GM23338 (cell line): ENCODE results near the gene BICRAL. TPM values are rescaled to one million over a fixed set of nuclear protein-coding genes. Genes with fewer than 3 reads are reported as not detected.

Experiments
- ATAC-seq: fragments of 200-7000 bp; cut with Tn5 transposase; 3 replicates; pipeline ENCODE4 v1.9.1; 2020
- DNase-seq: peaks from one replicate; pipeline ENCODE4 v3.0.0-alpha.2; 2015; ENCODE audit warnings: low spot score
- H2AFZ ChIP-seq: fragments of 200-600 bp; sonication (generic); 2 replicates; pipeline ENCODE4 v1.8.0; 2016; ENCODE audit warnings: antibody characterized with exemption, mild to moderate bottlenecking, moderate library complexity
- H3F3A ChIP-seq: fragments of 200-600 bp; sonication (generic); replicated peaks from 2 replicates; pipeline ENCODE4 v1.8.0; 2017; ENCODE audit warnings: antibody characterized with exemption, mixed run types, low read depth
- H3K27ac ChIP-seq: fragments of 200-600 bp; sonication (generic); 2 replicates; pipeline ENCODE4 v1.6.1; 2016; ENCODE audit warnings: low read depth
- H3K27me3 ChIP-seq: fragments of 200-600 bp; sonication (generic); 2 replicates; pipeline ENCODE4 v1.8.0; 2016; ENCODE audit warnings: mild to moderate bottlenecking, mixed run types, moderate library complexity; ENCODE audit not compliant: insufficient read depth
- H3K36me3 ChIP-seq: fragments of 200-600 bp; sonication (generic); 2 replicates; pipeline ENCODE4 v1.8.0; 2016; ENCODE audit warnings: mild to moderate bottlenecking; ENCODE audit not compliant: insufficient read depth
- H3K4me1 ChIP-seq: fragments of 200-600 bp; sonication (generic); 2 replicates; pipeline ENCODE4 v1.8.0; 2016; ENCODE audit warnings: mild to moderate bottlenecking, moderate library complexity; ENCODE audit not compliant: insufficient read depth
- H3K4me2 ChIP-seq: fragments of 200-600 bp; sonication (generic); 2 replicates; pipeline ENCODE4 v1.7.1; 2017; ENCODE audit warnings: mixed run types
- H3K4me3 ChIP-seq: fragments of 200-600 bp; sonication (generic); 2 replicates; pipeline ENCODE4 v1.6.1; 2016; ENCODE audit warnings: mixed run types
- H3K79me2 ChIP-seq: fragments of 200-600 bp; sonication (generic); replicated peaks from 2 replicates; pipeline ENCODE4 v1.8.0; 2017; ENCODE audit warnings: mild to moderate bottlenecking; ENCODE audit not compliant: insufficient read depth
- H3K9me2 ChIP-seq: fragments of 200-600 bp; sonication (generic); 2 replicates; pipeline ENCODE4 v1.8.0; 2017; ENCODE audit not compliant: insufficient read depth
- H4K20me1 ChIP-seq: fragments of 200-600 bp; sonication (generic); replicated peaks from 2 replicates; pipeline ENCODE4 v1.8.0; 2017; ENCODE audit warnings: mild to moderate bottlenecking; ENCODE audit not compliant: insufficient read depth
- H3K27ac Mint-ChIP-seq: 2 replicates; pipeline ENCODE4 v1.8.0; 2020; ENCODE audit warnings: inconsistent platforms, mild to moderate bottlenecking, moderate library complexity, mixed read lengths
- H3K27me3 Mint-ChIP-seq: 3 replicates; pipeline ENCODE4 v1.8.0; 2022; ENCODE audit warnings: low read depth, mild to moderate bottlenecking, moderate library complexity, mixed read lengths, inconsistent platforms; ENCODE audit not compliant: insufficient read depth, poor library complexity
- H3K36me3 Mint-ChIP-seq: 3 replicates; pipeline ENCODE4 v1.8.0; 2021; ENCODE audit warnings: low read depth, mild to moderate bottlenecking, inconsistent platforms, moderate library complexity, mixed read lengths
- H3K4me1 Mint-ChIP-seq: 3 replicates; pipeline ENCODE4 v1.8.0; 2020; ENCODE audit warnings: mild to moderate bottlenecking, inconsistent platforms, mixed read lengths
- H3K4me3 Mint-ChIP-seq: 3 replicates; pipeline ENCODE4 v1.8.0; 2021; ENCODE audit warnings: moderate library complexity, mild to moderate bottlenecking, inconsistent platforms, mixed read lengths
- H3K9me3 Mint-ChIP-seq: 3 replicates; pipeline ENCODE4 v1.8.0; 2020; ENCODE audit warnings: moderate library complexity, mild to moderate bottlenecking, inconsistent platforms, mixed read lengths
- CREB1 ChIP-seq: fragments of 250-450 bp; sonication (Bioruptor Pico); IDR thresholded peaks from 2 replicates; pipeline ENCODE4 v1.5.0; 2020; ENCODE audit warnings: low read depth, mild to moderate bottlenecking, moderate library complexity
- ETS1 ChIP-seq: IDR thresholded peaks from 2 replicates; pipeline ENCODE4 v1.6.1; 2016; ENCODE audit warnings: antibody characterized with exemption
- EZH2 ChIP-seq: fragments of 200-600 bp; sonication (generic); IDR thresholded peaks from one replicate; pipeline ENCODE4 v1.8.0; 2017; ENCODE audit warnings: antibody characterized with exemption, mild to moderate bottlenecking, low read depth; ENCODE audit not compliant: unreplicated experiment
- EZH2phosphoT487 ChIP-seq: fragments of 200-600 bp; sonication (generic); IDR thresholded peaks from one replicate; pipeline ENCODE4 v1.8.1; 2018; ENCODE audit warnings: antibody characterized with exemption; ENCODE audit not compliant: unreplicated experiment
- JUNB ChIP-seq: IDR thresholded peaks from one replicate; pipeline ENCODE4 v1.6.1; 2016; ENCODE audit warnings: antibody characterized with exemption; ENCODE audit not compliant: unreplicated experiment
- NANOG ChIP-seq: IDR thresholded peaks from 2 replicates; pipeline ENCODE4 v1.6.1; 2016; ENCODE audit warnings: antibody characterized with exemption, borderline replicate concordance
- POLR2AphosphoS5 ChIP-seq: IDR thresholded peaks from 2 replicates; pipeline ENCODE4 v1.6.1; 2016; ENCODE audit warnings: antibody characterized with exemption, low read depth
- STAT1 ChIP-seq: IDR thresholded peaks from one replicate; pipeline ENCODE4 v1.6.1; 2016; ENCODE audit warnings: antibody characterized with exemption; ENCODE audit not compliant: unreplicated experiment
- ZNF114 ChIP-seq: fragments of 250-450 bp; sonication (Bioruptor Pico); IDR thresholded peaks from 2 replicates; pipeline ENCODE4 v1.5.0; 2020; ENCODE audit warnings: mild to moderate bottlenecking, moderate library complexity
- polyA plus RNA-seq: library from polyadenylated mRNA; unstranded; fragments of >200 nt; fragmentation: Nextera tagmentation; extraction: Ambion mirVana; gene quantifications from 2 replicates; pipeline ENCODE4 v1.2.1, GENCODE V29; 2016
- total RNA-seq: library from RNA; depleted of rRNA; stranded (reverse); fragments of >200 nt; shearing (Covaris generic); gene quantifications from 2 replicates; pipeline ENCODE4 v1.2.3, GENCODE V29; 2014
- TF ChIP-seq, protein P1 (sequence below), 2 experiments: fragments of 200-600 bp in 1 of 2; sonication (generic) in 1 of 2; conservative IDR thresholded peaks; 2 replicates each; pipeline versions ENCODE4 v1.5.1 to v1.6.1; 2016 to 2017; ENCODE audit warnings: antibody characterized with exemption in 2 of 2, low read depth in 2 of 2, mild to moderate bottlenecking in 2 of 2, moderate library complexity in 1 of 2
- TF ChIP-seq, protein P2 (sequence below): IDR thresholded peaks from one replicate; pipeline ENCODE4 v1.6.1; 2018; ENCODE audit warnings: antibody characterized with exemption; ENCODE audit not compliant: unreplicated experiment
- TF ChIP-seq, protein P3 (sequence below): fragments of 250-450 bp; sonication (Bioruptor Pico); IDR thresholded peaks from 2 replicates; pipeline ENCODE4 v1.5.0; 2020; ENCODE audit warnings: mild to moderate bottlenecking, moderate library complexity

BICRAL gene
- total and polyA plus RNA-seq, 2 experiments from 2014 or later, result 3.4 to 11.7 TPM

DNA sequence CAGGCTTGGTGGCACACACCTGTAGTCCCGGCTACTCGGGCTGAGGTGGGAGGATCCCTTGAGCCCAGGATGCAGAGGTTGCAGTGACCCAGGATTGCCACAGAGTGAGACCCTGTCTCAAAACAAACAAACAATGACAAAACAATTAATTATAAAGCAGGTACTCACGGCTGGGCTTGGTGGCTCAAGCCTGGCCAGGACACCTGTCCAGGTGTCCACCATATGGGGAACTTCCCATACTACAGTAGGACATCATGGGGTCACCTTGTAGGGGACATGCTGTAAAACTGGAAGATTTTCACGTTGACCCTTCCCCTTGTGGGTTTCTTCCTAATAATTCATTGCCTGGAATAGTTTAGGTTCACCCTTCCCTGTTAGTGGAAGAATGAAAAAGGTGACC, 66.8 kb downstream of the BICRAL start (continued):
- TF ChIP-seq, protein P1, sequence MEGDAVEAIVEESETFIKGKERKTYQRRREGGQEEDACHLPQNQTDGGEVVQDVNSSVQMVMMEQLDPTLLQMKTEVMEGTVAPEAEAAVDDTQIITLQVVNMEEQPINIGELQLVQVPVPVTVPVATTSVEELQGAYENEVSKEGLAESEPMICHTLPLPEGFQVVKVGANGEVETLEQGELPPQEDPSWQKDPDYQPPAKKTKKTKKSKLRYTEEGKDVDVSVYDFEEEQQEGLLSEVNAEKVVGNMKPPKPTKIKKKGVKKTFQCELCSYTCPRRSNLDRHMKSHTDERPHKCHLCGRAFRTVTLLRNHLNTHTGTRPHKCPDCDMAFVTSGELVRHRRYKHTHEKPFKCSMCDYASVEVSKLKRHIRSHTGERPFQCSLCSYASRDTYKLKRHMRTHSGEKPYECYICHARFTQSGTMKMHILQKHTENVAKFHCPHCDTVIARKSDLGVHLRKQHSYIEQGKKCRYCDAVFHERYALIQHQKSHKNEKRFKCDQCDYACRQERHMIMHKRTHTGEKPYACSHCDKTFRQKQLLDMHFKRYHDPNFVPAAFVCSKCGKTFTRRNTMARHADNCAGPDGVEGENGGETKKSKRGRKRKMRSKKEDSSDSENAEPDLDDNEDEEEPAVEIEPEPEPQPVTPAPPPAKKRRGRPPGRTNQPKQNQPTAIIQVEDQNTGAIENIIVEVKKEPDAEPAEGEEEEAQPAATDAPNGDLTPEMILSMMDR (conservative IDR thresholded peaks at IDR 0.05; ENCODE audit: low read depth in 2 of 2), result no peak
- TF ChIP-seq POLR2AphosphoS5 (no peak), ZNF114 (CRISPR knock-in tag) (no peak), ETS1 (no peak), EZH2phosphoT487 (no peak), NANOG (no peak), JUNB (no peak), EZH2 (no peak), CREB1 (CRISPR knock-in tag) (no peak), STAT1 (no peak)
- TF ChIP-seq, protein P2, sequence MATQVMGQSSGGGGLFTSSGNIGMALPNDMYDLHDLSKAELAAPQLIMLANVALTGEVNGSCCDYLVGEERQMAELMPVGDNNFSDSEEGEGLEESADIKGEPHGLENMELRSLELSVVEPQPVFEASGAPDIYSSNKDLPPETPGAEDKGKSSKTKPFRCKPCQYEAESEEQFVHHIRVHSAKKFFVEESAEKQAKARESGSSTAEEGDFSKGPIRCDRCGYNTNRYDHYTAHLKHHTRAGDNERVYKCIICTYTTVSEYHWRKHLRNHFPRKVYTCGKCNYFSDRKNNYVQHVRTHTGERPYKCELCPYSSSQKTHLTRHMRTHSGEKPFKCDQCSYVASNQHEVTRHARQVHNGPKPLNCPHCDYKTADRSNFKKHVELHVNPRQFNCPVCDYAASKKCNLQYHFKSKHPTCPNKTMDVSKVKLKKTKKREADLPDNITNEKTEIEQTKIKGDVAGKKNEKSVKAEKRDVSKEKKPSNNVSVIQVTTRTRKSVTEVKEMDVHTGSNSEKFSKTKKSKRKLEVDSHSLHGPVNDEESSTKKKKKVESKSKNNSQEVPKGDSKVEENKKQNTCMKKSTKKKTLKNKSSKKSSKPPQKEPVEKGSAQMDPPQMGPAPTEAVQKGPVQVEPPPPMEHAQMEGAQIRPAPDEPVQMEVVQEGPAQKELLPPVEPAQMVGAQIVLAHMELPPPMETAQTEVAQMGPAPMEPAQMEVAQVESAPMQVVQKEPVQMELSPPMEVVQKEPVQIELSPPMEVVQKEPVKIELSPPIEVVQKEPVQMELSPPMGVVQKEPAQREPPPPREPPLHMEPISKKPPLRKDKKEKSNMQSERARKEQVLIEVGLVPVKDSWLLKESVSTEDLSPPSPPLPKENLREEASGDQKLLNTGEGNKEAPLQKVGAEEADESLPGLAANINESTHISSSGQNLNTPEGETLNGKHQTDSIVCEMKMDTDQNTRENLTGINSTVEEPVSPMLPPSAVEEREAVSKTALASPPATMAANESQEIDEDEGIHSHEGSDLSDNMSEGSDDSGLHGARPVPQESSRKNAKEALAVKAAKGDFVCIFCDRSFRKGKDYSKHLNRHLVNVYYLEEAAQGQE, result no peak

- H3K4me2 ChIP-seq, result no peak overlapping the region
- ATAC-seq (no peak), DNase-seq (no peak)
- H3K36me3 Mint-ChIP-seq, result peaks cover 12% of the 10 kb centered on the region; the same call in 1 of the 3 replicates
- H3K9me2 ChIP-seq, result no peaks in the 10 kb centered on the region
- no peak overlapping the region for H3K4me3 ChIP-seq
- no peaks in the 10 kb centered on the region for H3K4me1 ChIP-seq
- no peak overlapping the region; the same call in 1 of the 2 replicates for H3K27ac ChIP-seq
- no peaks in the 10 kb centered on the region for H3K79me2 ChIP-seq
- H2AFZ ChIP-seq, result no peak overlapping the region
- no peaks in the 10 kb centered on the region for H3K27me3 Mint-ChIP-seq
- no peaks in the 10 kb centered on the region for H3K27me3 ChIP-seq
- no peak overlapping the region for H3K4me3 Mint-ChIP-seq
- no peaks in the 10 kb centered on the region for H3K9me3 Mint-ChIP-seq
- H3F3A ChIP-seq, result no peaks in the 10 kb centered on the region
- no peak overlapping the region for H3K27ac Mint-ChIP-seq
- peaks cover 12% of the 10 kb centered on the region for H3K36me3 ChIP-seq
- no peaks in the 10 kb centered on the region for H3K4me1 Mint-ChIP-seq
- H4K20me1 ChIP-seq, result peaks cover 3% of the 10 kb centered on the region; the same call in 1 of the 2 replicates
- TF ChIP-seq, protein P3, sequence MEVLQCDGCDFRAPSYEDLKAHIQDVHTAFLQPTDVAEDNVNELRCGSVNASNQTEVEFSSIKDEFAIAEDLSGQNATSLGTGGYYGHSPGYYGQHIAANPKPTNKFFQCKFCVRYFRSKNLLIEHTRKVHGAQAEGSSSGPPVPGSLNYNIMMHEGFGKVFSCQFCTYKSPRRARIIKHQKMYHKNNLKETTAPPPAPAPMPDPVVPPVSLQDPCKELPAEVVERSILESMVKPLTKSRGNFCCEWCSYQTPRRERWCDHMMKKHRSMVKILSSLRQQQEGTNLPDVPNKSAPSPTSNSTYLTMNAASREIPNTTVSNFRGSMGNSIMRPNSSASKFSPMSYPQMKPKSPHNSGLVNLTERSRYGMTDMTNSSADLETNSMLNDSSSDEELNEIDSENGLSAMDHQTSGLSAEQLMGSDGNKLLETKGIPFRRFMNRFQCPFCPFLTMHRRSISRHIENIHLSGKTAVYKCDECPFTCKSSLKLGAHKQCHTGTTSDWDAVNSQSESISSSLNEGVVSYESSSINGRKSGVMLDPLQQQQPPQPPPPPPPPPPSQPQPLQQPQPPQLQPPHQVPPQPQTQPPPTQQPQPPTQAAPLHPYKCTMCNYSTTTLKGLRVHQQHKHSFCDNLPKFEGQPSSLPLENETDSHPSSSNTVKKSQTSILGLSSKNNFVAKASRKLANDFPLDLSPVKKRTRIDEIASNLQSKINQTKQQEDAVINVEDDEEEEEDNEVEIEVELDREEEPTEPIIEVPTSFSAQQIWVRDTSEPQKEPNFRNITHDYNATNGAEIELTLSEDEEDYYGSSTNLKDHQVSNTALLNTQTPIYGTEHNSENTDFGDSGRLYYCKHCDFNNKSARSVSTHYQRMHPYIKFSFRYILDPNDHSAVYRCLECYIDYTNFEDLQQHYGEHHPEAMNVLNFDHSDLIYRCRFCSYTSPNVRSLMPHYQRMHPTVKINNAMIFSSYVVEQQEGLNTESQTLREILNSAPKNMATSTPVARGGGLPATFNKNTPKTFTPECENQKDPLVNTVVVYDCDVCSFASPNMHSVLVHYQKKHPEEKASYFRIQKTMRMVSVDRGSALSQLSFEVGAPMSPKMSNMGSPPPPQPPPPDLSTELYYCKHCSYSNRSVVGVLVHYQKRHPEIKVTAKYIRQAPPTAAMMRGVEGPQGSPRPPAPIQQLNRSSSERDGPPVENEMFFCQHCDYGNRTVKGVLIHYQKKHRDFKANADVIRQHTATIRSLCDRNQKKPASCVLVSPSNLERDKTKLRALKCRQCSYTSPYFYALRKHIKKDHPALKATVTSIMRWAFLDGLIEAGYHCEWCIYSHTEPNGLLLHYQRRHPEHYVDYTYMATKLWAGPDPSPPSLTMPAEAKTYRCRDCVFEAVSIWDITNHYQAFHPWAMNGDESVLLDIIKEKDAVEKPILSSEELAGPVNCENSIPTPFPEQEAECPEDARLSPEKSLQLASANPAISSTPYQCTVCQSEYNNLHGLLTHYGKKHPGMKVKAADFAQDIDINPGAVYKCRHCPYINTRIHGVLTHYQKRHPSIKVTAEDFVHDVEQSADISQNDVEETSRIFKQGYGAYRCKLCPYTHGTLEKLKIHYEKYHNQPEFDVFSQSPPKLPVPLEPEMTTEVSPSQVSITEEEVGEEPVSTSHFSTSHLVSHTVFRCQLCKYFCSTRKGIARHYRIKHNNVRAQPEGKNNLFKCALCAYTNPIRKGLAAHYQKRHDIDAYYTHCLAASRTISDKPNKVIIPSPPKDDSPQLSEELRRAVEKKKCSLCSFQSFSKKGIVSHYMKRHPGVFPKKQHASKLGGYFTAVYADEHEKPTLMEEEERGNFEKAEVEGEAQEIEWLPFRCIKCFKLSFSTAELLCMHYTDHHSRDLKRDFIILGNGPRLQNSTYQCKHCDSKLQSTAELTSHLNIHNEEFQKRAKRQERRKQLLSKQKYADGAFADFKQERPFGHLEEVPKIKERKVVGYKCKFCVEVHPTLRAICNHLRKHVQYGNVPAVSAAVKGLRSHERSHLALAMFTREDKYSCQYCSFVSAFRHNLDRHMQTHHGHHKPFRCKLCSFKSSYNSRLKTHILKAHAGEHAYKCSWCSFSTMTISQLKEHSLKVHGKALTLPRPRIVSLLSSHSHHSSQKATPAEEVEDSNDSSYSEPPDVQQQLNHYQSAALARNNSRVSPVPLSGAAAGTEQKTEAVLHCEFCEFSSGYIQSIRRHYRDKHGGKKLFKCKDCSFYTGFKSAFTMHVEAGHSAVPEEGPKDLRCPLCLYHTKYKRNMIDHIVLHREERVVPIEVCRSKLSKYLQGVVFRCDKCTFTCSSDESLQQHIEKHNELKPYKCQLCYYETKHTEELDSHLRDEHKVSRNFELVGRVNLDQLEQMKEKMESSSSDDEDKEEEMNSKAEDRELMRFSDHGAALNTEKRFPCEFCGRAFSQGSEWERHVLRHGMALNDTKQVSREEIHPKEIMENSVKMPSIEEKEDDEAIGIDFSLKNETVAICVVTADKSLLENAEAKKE (CRISPR knock-in tag), result no peak
- TF ChIP-seq STAT1 (no peak), EZH2 (no peak)
Observed at GRCh38 chr6:42851599-42851998, 69.7 kb downstream of the BICRAL start.
